HepG2 (cell line): ENCODE results near the gene DAZAP1.

Source experiments
- ZBTB8A ChIP-seq: sonication (generic); formaldehyde crosslinking; IDR thresholded peaks from 2 replicates; pipeline ENCODE4 v1.4.0; 2020; ENCODE audit warnings: mild to moderate bottlenecking, low read depth, missing genetic modification reagents, borderline replicate concordance
- ZFP91 ChIP-seq: sonication (generic); formaldehyde crosslinking; IDR thresholded peaks from 2 replicates; pipeline ENCODE4 v1.9.0; 2022; ENCODE audit warnings: missing genetic modification reagents, mild to moderate bottlenecking, borderline replicate concordance
- ZNF337 ChIP-seq: sonication (generic); formaldehyde crosslinking; IDR thresholded peaks from 2 replicates; pipeline ENCODE4 v1.5.1; 2020; ENCODE audit warnings: missing genetic modification reagents, low read depth, mild to moderate bottlenecking, borderline replicate concordance

GRCh38 chr19:1410136-1410786 is 2.9 kb downstream of the DAZAP1 start:
- TF ChIP-seq ZBTB8A (CRISPR knock-in tag), result no peak
- TF ChIP-seq ZNF337, result no peak
- no peak for TF ChIP-seq ZFP91
